Adipocyte (in vitro differentiated cells): Measurements from ENCODE around the gene NRXN3.

Source experiments
- DNase-seq: peaks from one replicate; pipeline ENCODE4 v3.0.0-alpha.2; 2015; ENCODE audit warnings: low read depth
- H3K27me3 ChIP-seq: replicated peaks from 2 replicates; pipeline ENCODE4 v1.7.0; 2013; ENCODE audit warnings: mild to moderate bottlenecking, low read length, moderate library complexity; ENCODE audit not compliant: control insufficient read depth, insufficient read depth
- H3K36me3 ChIP-seq: 2 replicates; pipeline ENCODE4 v1.7.0; 2013; ENCODE audit warnings: low read length, mild to moderate bottlenecking, moderate library complexity; ENCODE audit not compliant: control insufficient read depth, insufficient read depth, severe bottlenecking
- H3K4me1 ChIP-seq: 2 replicates; pipeline ENCODE4 v1.7.0; 2013; ENCODE audit warnings: mild to moderate bottlenecking, low read length, moderate library complexity; ENCODE audit not compliant: control insufficient read depth, insufficient read depth
- H3K4me3 ChIP-seq: 2 replicates; pipeline ENCODE4 v1.7.0; 2013; ENCODE audit warnings: mild to moderate bottlenecking, low read length, moderate library complexity
- H3K9ac ChIP-seq: 2 replicates; pipeline ENCODE4 v1.7.0; 2013; ENCODE audit warnings: mild to moderate bottlenecking, low read length, moderate library complexity
- H3K9me3 ChIP-seq: 2 replicates; pipeline ENCODE4 v1.7.0; 2013; ENCODE audit warnings: mild to moderate bottlenecking, low read length, moderate library complexity; ENCODE audit not compliant: control insufficient read depth

The NRXN3 gene

DNA sequence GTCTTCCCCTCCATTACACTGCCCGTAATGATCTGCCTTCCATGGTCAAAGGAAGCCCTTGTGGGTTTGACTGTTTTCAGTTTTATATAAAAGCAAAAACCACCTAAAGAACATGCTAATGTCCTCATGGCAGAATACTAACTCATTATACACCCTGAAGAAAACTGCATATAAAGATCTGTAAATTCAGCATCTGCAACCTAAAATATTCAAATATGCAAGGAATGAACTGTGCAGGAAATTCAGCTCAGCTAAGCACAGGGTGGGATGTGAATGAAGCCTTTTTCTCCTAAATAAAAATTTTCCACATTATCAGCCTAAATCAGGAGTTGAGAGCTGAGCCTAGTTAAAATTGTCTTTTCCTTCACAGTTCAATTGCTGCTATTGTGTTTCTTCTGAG lies 128.1 kb downstream of the NRXN3 start:
- no peaks in the 10 kb centered on the region for H3K9me3 ChIP-seq
- H3K4me1 ChIP-seq, result no peaks in the 10 kb centered on the region
- no peak overlapping the region for H3K4me3 ChIP-seq
- DNase-seq, result no peak
- peaks cover 12% of the 10 kb centered on the region for H3K27me3 ChIP-seq
- no peaks in the 10 kb centered on the region for H3K36me3 ChIP-seq
- no peak overlapping the region for H3K9ac ChIP-seq

GRCh38 chr14:78302841-78303240 lies 132.7 kb downstream of the NRXN3 start:
- H3K27me3 ChIP-seq, result peaks cover 17% of the 10 kb centered on the region
- H3K9ac ChIP-seq, result no peak overlapping the region
- no peaks in the 10 kb centered on the region for H3K4me1 ChIP-seq
- DNase-seq, result no peak
- H3K9me3 ChIP-seq, result no peaks in the 10 kb centered on the region
- H3K36me3 ChIP-seq, result no peaks in the 10 kb centered on the region
- H3K4me3 ChIP-seq, result no peak overlapping the region

- Histone ChIP-seq H3K9me3 (no peaks in the 10 kb centered on the region), H3K4me3 (no peak overlapping the region), H3K36me3 (no peaks in the 10 kb centered on the region), H3K27me3 (peaks cover 11% of the 10 kb centered on the region), H3K9ac (no peak overlapping the region), H3K4me1 (no peaks in the 10 kb centered on the region)
- no peak for DNase-seq
These were observed 137.5 kb downstream of the NRXN3 start for GRCh38 chr14:78307671-78308070.

DNA sequence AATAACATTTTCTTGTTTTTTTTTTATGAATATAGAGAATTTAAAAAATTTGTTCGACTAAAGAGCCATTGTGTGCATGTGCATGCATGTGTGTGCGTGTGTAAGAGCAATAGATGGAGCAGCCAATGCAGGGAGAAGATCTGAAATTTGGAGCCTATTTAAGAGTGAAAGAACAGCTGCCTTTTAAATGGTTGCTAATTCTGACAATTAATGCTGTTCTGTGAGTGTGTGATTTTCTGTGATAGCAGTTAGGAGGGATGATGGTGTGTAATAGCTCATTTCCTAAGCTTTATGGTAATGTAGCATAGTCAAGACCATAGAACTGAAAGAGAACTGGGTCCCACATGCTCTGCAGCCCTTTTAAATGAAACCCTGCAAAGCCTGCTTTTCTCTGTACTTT lies 137.9 kb downstream of the NRXN3 start:
- Histone ChIP-seq H3K4me3 (no peak overlapping the region), H3K9me3 (no peaks in the 10 kb centered on the region), H3K4me1 (no peaks in the 10 kb centered on the region), H3K27me3 (peaks cover 10% of the 10 kb centered on the region), H3K36me3 (no peaks in the 10 kb centered on the region), H3K9ac (no peak overlapping the region)
- no peak for DNase-seq

- Histone ChIP-seq H3K4me3 (no peak overlapping the region), H3K36me3 (no peaks in the 10 kb centered on the region), H3K9ac (no peak overlapping the region), H3K9me3 (no peaks in the 10 kb centered on the region), H3K27me3 (peaks cover 4% of the 10 kb centered on the region), H3K4me1 (no peaks in the 10 kb centered on the region)
- DNase-seq, result no peak
These were observed 140.1 kb downstream of the NRXN3 start for GRCh38 chr14:78310272-78310671.

GRCh38 chr14:78313499-78313898 lies 143.3 kb downstream of the NRXN3 start:
- Histone ChIP-seq H3K4me1 (no peaks in the 10 kb centered on the region), H3K9me3 (no peaks in the 10 kb centered on the region), H3K36me3 (no peaks in the 10 kb centered on the region), H3K27me3 (peaks cover 9% of the 10 kb centered on the region), H3K9ac (no peak overlapping the region), H3K4me3 (no peak overlapping the region)
- no peak for DNase-seq

DNA sequence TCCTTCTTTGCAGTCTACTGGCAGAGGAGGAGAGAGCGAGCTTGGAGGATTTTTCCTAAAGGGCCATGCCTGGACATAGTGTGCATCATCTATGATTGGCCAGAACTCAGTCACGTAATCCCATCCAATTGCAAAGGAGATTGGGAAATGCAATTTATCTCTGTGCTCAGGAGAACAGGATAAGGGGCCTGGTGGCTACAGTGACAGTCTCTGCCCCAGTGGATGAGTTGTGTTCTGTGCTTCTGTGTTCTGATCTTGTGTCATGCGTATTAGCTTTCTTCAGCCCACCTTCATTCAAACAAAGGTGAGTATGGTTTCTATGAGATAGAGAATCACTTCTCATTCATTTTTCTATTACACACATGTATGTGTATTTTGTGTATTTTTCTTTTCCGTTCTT lies 144.3 kb downstream of the NRXN3 start:
- Histone ChIP-seq H3K9me3 (no peaks in the 10 kb centered on the region), H3K36me3 (no peaks in the 10 kb centered on the region), H3K9ac (no peak overlapping the region), H3K4me3 (no peak overlapping the region), H3K4me1 (no peaks in the 10 kb centered on the region), H3K27me3 (peaks cover 9% of the 10 kb centered on the region)
- no peak for DNase-seq

DNA sequence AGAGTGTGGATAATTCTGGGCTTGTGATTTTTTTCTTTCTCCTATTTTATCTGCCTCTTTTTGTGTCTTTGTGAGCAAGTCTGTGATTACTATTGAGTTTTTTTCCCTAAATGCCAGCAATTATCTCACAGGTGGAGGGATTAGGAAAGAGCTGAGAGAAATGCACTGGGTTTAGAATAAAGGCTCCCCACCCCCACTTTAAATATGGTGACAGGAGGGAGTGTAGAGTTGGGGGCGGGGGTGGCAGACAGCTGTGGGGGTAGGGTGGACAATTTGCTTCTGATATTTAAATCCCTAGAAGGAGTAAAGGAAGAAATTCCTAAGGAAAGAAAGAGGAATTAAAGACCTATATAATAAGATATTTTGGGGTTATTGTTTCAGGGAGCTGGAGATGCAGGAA lies 145.9 kb downstream of the NRXN3 start:
- H3K4me1 ChIP-seq, result no peaks in the 10 kb centered on the region
- no peak overlapping the region for H3K9ac ChIP-seq
- DNase-seq, result no peak
- H3K4me3 ChIP-seq, result no peak overlapping the region
- no peaks in the 10 kb centered on the region for H3K36me3 ChIP-seq
- peaks cover 6% of the 10 kb centered on the region for H3K27me3 ChIP-seq
- no peaks in the 10 kb centered on the region for H3K9me3 ChIP-seq

GRCh38 chr14:78316786-78317185 lies 146.6 kb downstream of the NRXN3 start:
- no peak for DNase-seq
- Histone ChIP-seq H3K9me3 (no peaks in the 10 kb centered on the region), H3K9ac (no peak overlapping the region), H3K36me3 (no peaks in the 10 kb centered on the region), H3K27me3 (peaks cover 12% of the 10 kb centered on the region), H3K4me3 (no peak overlapping the region), H3K4me1 (no peaks in the 10 kb centered on the region)

DNA sequence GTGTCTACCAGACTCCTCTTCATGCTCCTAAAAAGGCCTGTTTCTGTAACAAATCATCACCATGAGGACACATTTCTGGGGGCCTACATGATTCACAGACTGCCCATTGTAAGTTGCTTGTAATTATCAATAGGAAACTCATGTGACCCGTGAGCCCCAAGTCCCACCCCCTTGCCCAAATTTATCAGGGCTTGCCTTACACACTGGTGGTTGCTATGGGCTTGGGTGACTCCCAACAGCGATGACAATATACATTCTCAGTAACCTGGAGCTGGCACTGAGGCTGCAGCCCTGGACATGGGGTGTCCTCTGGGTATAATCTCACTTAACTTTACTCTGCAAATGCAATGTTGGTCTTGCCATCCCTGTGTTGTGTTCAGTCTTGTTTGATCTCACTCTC lies 149.2 kb downstream of the NRXN3 start:
- H3K9me3 ChIP-seq, result no peaks in the 10 kb centered on the region
- no peaks in the 10 kb centered on the region for H3K36me3 ChIP-seq
- H3K4me3 ChIP-seq, result no peak overlapping the region
- no peak for DNase-seq
- no peaks in the 10 kb centered on the region for H3K4me1 ChIP-seq
- peaks cover 19% of the 10 kb centered on the region for H3K27me3 ChIP-seq
- H3K9ac ChIP-seq, result no peak overlapping the region

DNA sequence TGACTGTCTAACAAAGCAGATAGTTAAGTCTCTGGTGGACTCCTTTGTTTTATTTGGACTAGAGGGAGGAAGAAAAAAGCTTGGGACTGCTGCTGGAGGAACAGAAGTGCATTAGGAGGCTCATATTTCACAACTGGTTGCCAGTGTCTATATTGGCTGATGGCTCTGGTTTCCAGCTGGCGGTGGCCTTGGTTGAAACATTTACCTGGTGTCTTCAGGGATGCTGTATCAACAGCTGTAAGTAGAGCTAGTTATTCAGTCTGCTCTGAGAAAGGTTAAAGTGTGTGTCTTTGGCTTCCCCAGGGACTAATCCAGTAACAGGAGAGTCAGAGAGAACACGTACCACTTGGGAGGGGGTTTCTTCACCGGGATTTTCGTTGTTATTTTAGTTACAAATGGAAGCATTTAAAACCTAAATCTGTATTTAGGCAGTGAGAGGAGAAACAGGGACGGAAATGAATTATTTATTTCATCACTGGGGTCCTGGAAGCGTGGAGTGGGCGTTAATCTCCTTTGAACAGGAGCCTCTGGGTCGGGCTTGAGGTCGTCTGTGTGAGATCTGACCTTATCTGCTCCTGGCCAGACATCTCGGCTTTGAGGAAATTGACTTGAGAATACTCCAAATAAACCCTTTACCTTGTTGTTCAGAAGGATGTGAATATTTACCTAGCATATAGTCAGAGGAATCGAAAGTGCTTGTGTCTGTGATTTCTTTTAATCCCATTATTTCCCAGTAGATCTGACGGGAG lies 149.9 kb downstream of the NRXN3 start:
- Histone ChIP-seq H3K36me3 (no peaks in the 10 kb centered on the region), H3K9ac (no peak overlapping the region), H3K4me3 (no peak overlapping the region), H3K27me3 (peaks cover 21% of the 10 kb centered on the region), H3K4me1 (no peaks in the 10 kb centered on the region), H3K9me3 (no peaks in the 10 kb centered on the region)
- no peak for DNase-seq

DNA sequence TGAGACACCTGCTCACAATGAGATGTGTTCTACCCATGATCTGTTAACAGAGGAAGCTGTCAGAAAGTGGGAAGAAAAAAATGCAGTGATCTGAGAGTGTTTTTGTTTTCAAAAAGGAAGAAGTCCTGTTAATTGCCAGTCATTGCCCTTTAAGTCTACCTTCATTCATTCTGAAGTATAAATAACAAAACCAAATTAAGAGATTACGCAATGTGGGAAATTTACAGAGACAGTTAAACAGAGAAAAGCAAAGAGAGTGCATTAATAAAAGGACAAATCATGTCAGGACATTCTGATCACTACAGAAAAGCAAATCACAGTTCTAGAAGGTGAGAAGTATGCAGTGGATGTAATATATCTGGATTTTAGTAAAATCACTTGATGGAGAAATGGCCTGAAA lies 154.2 kb downstream of the NRXN3 start:
- no peak overlapping the region for H3K9ac ChIP-seq
- H3K27me3 ChIP-seq, result peaks cover 16% of the 10 kb centered on the region
- peaks cover 5% of the 10 kb centered on the region for H3K4me1 ChIP-seq
- H3K36me3 ChIP-seq, result no peaks in the 10 kb centered on the region
- no peak overlapping the region for H3K4me3 ChIP-seq
- DNase-seq, result no peak
- no peaks in the 10 kb centered on the region for H3K9me3 ChIP-seq
